ENCODE measurements around the gene METTL16. TPM values are rescaled to one million over a fixed set of nuclear protein-coding genes. Genes with fewer than 3 reads are reported as not detected.
"Not testable (repeated sequence)": the region's sequence is repeated elsewhere in the genome, so short reads cannot be mapped to it uniquely, and the experiment has no call there.

METTL16 gene
- total and polyA plus RNA-seq, 4 donors, result 4.1 to 8.9 (median 6.6) TPM

- H3K4me3 ChIP-seq (ENCODE audit: low read depth in 1 of 3, low read length in 3 of 3); H3K27me3 ChIP-seq (ENCODE audit: control insufficient read depth in 4 of 4, insufficient read depth in 4 of 4, low read length in 3 of 4); H3K36me3 ChIP-seq (ENCODE audit: control insufficient read depth in 4 of 4, insufficient read depth in 3 of 4, low read depth in 1 of 4, low read length in 3 of 4); DNase-seq (ENCODE audit: low spot score); H3K9me3 ChIP-seq (ENCODE audit: control insufficient read depth in 4 of 4, low read length in 3 of 4); H3K27ac ChIP-seq (ENCODE audit: low read depth in 1 of 2, low read length in 2 of 2); H3K9ac ChIP-seq (ENCODE audit: low read depth in 1 of 2, low read length in 2 of 2): not testable (repeated sequence)
- peaks cover 0 to 22% (median 17%) of the 10 kb centered on the region in 4 donors for H3K4me1 ChIP-seq (ENCODE audit: control insufficient read depth in 4 of 4, insufficient read depth in 4 of 4, low read length in 3 of 4)
- WGBS, result 97% methylated on average over 15 of the region's 15 CpGs
Observed at GRCh38 chr17:2489286-2489685, 22.4 kb downstream of the METTL16 start.

- TF ChIP-seq FOXA1 (IDR thresholded peaks at IDR 0.05), result no peak
- TF ChIP-seq ATF3 (IDR thresholded peaks at IDR 0.05), result no peak
- TF ChIP-seq YY1 (IDR thresholded peaks at IDR 0.05), result no peak
- peaks cover 0 to 2% (median 0%) of the 10 kb centered on the region in 4 donors for H3K36me3 ChIP-seq (ENCODE audit: control insufficient read depth in 4 of 4, insufficient read depth in 3 of 4, low read depth in 1 of 4, low read length in 3 of 4)
- 94% methylated on average over 6 of the region's 6 CpGs for WGBS
Observed at GRCh38 chr17:2487306-2487705, 24.4 kb downstream of the METTL16 start.

GRCh38 chr17:2486709-2487108, 25.0 kb downstream of the METTL16 start:
- 98% methylated on average over 4 of the region's 4 CpGs for WGBS
- H3K9me3 ChIP-seq (ENCODE audit: control insufficient read depth in 4 of 4, low read length in 3 of 4); H3K9ac ChIP-seq (ENCODE audit: low read depth in 1 of 2, low read length in 2 of 2); DNase-seq (ENCODE audit: low spot score); H3K4me3 ChIP-seq (ENCODE audit: low read depth in 1 of 3, low read length in 3 of 3); H3K36me3 ChIP-seq (ENCODE audit: control insufficient read depth in 4 of 4, insufficient read depth in 3 of 4, low read depth in 1 of 4, low read length in 3 of 4); H3K27me3 ChIP-seq (ENCODE audit: control insufficient read depth in 4 of 4, insufficient read depth in 4 of 4, low read length in 3 of 4); H3K27ac ChIP-seq (ENCODE audit: low read depth in 1 of 2, low read length in 2 of 2): not testable (repeated sequence)
- peaks cover 0 to 28% (median 20%) of the 10 kb centered on the region in 4 donors for H3K4me1 ChIP-seq (ENCODE audit: control insufficient read depth in 4 of 4, insufficient read depth in 4 of 4, low read length in 3 of 4)

More at GRCh38 chr17:2487306-2487705, 24.4 kb downstream of the METTL16 start:
- Histone ChIP-seq H3K9me3 (ENCODE audit: control insufficient read depth in 4 of 4, low read length in 3 of 4) (no peaks in the 10 kb centered on the region), H3K27ac (ENCODE audit: low read depth in 1 of 2, low read length in 2 of 2) (no peak overlapping the region), H3K9ac (ENCODE audit: low read depth in 1 of 2, low read length in 2 of 2) (no peak overlapping the region), H3K27me3 (ENCODE audit: control insufficient read depth in 4 of 4, insufficient read depth in 4 of 4, low read length in 3 of 4) (no peaks in the 10 kb centered on the region), H3K4me3 (ENCODE audit: low read depth in 1 of 3, low read length in 3 of 3) (no peak overlapping the region), H3K4me1 (ENCODE audit: control insufficient read depth in 4 of 4, insufficient read depth in 4 of 4, low read length in 3 of 4) (peaks cover 0 to 28% (median 20%) of the 10 kb centered on the region in 4 donors)
- DNase-seq (ENCODE audit: low spot score), result no peak

GRCh38 chr17:2485970-2486369, 25.7 kb downstream of the METTL16 start:
- H3K9me3 ChIP-seq (ENCODE audit: control insufficient read depth in 4 of 4, low read length in 3 of 4), result no peaks in the 10 kb centered on the region
- 70% methylated on average over 10 of the region's 10 CpGs for WGBS
- peak overlapping the region in 1 of 3 donors; percentile 39 for H3K4me3 ChIP-seq (ENCODE audit: low read depth in 1 of 3, low read length in 3 of 3)
- peaks cover 0 to 24% (median 19%) of the 10 kb centered on the region in 4 donors for H3K4me1 ChIP-seq (ENCODE audit: control insufficient read depth in 4 of 4, insufficient read depth in 4 of 4, low read length in 3 of 4)
- DNase-seq (ENCODE audit: low spot score), result no peak
- peak overlapping the region; percentile 10 to 41 for H3K9ac ChIP-seq (ENCODE audit: low read depth in 1 of 2, low read length in 2 of 2)
- no peaks in the 10 kb centered on the region for H3K27me3 ChIP-seq (ENCODE audit: control insufficient read depth in 4 of 4, insufficient read depth in 4 of 4, low read length in 3 of 4)
- H3K27ac ChIP-seq (ENCODE audit: low read depth in 1 of 2, low read length in 2 of 2), result peak overlapping the region; percentile 56 to 69
- TF ChIP-seq JUND (IDR thresholded peaks at IDR 0.05), result no peak
- no peak for TF ChIP-seq SP1 (IDR thresholded peaks at IDR 0.05)
- no peak for TF ChIP-seq FOXA1 (IDR thresholded peaks at IDR 0.05)
- no peak for TF ChIP-seq ATF3 (IDR thresholded peaks at IDR 0.05)
- H3K36me3 ChIP-seq (ENCODE audit: control insufficient read depth in 4 of 4, insufficient read depth in 3 of 4, low read depth in 1 of 4, low read length in 3 of 4), result peaks cover 0 to 2% (median 0%) of the 10 kb centered on the region in 4 donors

- TF ChIP-seq ATF3 (IDR thresholded peaks at IDR 0.05), result no peak
- no peak for TF ChIP-seq CTCF (IDR thresholded peaks at IDR 0.05; ENCODE audit: low read depth, low read length, missing input control)
- TF ChIP-seq HNF4A (conservative IDR thresholded peaks at IDR 0.05), result peak in 1 of 2 donors; percentile 11
- peak; percentile 27 for TF ChIP-seq YY1 (IDR thresholded peaks at IDR 0.05)
- peak in 1 of 2 donors; percentile 12 for TF ChIP-seq RAD21 (IDR thresholded peaks at IDR 0.05)
Observed at GRCh38 chr17:2485543-2485942, 26.1 kb downstream of the METTL16 start.

More at GRCh38 chr17:2485543-2485942, 26.1 kb downstream of the METTL16 start:
- Histone ChIP-seq H3K9me3 (ENCODE audit: control insufficient read depth in 4 of 4, low read length in 3 of 4) (no peaks in the 10 kb centered on the region), H3K27me3 (ENCODE audit: control insufficient read depth in 4 of 4, insufficient read depth in 4 of 4, low read length in 3 of 4) (no peaks in the 10 kb centered on the region), H3K27ac (ENCODE audit: low read depth in 1 of 2, low read length in 2 of 2) (peak overlapping the region; percentile 56 to 69), H3K36me3 (ENCODE audit: control insufficient read depth in 4 of 4, insufficient read depth in 3 of 4, low read depth in 1 of 4, low read length in 3 of 4) (peaks cover 0 to 2% (median 0%) of the 10 kb centered on the region in 4 donors), H3K4me1 (ENCODE audit: control insufficient read depth in 4 of 4, insufficient read depth in 4 of 4, low read length in 3 of 4) (peaks cover 0 to 21% (median 19%) of the 10 kb centered on the region in 4 donors), H3K9ac (ENCODE audit: low read depth in 1 of 2, low read length in 2 of 2) (peak overlapping the region; percentile 10 to 41), H3K4me3 (ENCODE audit: low read depth in 1 of 3, low read length in 3 of 3) (peak overlapping the region in 1 of 3 donors; percentile 39)
- DNase-seq (ENCODE audit: low spot score), result no peak
- 37% methylated on average over 5 of the region's 5 CpGs for WGBS
